VCaP (cell line): ENCODE data around the gene SCFD2.

Source experiments
- H3K27ac ChIP-seq: fragments of 450-650 bp; 2 replicates; pipeline ENCODE4 v1.5.1; 2017
- TF ChIP-seq, protein P1 (sequence below): fragments of 450-650 bp; conservative IDR thresholded peaks from 2 replicates; pipeline ENCODE4 v1.5.1; 2017; ENCODE audit warnings: mild to moderate bottlenecking, moderate library complexity

The SCFD2 gene

GRCh38 chr4:52979821-52980590 lies 385.9 kb downstream of the SCFD2 start:
- H3K27ac ChIP-seq = no peak overlapping the region
- TF ChIP-seq, protein P1, sequence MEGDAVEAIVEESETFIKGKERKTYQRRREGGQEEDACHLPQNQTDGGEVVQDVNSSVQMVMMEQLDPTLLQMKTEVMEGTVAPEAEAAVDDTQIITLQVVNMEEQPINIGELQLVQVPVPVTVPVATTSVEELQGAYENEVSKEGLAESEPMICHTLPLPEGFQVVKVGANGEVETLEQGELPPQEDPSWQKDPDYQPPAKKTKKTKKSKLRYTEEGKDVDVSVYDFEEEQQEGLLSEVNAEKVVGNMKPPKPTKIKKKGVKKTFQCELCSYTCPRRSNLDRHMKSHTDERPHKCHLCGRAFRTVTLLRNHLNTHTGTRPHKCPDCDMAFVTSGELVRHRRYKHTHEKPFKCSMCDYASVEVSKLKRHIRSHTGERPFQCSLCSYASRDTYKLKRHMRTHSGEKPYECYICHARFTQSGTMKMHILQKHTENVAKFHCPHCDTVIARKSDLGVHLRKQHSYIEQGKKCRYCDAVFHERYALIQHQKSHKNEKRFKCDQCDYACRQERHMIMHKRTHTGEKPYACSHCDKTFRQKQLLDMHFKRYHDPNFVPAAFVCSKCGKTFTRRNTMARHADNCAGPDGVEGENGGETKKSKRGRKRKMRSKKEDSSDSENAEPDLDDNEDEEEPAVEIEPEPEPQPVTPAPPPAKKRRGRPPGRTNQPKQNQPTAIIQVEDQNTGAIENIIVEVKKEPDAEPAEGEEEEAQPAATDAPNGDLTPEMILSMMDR = no peak

DNA sequence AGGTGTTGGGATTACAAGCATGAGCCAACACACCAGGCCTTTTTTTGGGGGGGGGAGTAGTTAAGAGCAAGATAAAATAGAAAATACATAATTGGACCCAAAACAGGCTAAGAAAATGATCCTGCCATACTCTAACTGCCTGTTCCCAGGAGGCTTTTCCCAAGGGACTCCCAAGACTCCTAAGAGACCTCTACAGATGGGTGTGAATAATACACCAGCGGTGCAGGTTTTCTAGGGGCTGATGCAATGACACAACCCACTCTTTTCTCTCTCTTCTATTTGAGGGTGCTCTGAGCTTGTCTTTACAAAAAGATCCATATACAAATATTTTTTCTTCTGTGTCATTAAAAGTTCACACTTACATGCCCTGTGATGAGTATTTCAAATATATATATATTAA lies 386.8 kb downstream of the SCFD2 start:
- TF ChIP-seq, protein P1 = no peak
- H3K27ac ChIP-seq = no peak overlapping the region

- TF ChIP-seq, protein P1 = no peak
- H3K27ac ChIP-seq = no peak overlapping the region
Observed at GRCh38 chr4:52977252-52977651, 388.6 kb downstream of the SCFD2 start.

DNA sequence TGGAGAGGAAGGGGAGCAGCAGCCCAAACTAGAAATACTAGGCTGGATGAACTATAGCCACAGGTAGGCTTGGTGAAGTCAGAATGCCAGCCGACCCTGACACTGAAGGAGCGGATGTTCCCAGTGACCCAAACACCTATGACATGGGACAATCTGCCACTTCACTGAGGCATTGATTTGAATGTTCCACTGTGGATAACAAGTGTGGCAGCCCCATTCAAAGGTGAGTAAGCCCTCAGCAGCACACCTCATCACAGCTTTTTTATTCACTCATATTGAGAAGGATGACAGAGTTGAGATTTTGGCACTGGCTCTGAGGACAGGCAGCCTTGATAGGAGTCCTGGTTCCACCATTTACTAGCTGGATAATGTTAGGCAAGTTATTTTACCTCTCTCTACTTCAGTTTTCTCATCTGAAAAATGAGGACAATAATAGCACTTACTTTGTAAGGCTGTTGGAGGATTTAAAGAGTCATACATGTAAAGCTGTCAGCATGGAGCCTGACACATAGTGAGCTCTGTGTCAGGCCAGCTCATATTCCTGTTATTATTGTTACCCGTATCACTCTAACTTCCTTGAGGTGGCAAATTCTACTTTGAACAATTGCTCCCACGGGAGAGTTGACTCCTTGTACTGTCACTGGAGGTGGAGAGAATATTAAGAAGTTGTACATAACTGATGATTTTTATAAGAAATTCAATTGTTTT lies 389.2 kb downstream of the SCFD2 start:
- TF ChIP-seq, protein P1 = no peak
- no peak overlapping the region for H3K27ac ChIP-seq

DNA sequence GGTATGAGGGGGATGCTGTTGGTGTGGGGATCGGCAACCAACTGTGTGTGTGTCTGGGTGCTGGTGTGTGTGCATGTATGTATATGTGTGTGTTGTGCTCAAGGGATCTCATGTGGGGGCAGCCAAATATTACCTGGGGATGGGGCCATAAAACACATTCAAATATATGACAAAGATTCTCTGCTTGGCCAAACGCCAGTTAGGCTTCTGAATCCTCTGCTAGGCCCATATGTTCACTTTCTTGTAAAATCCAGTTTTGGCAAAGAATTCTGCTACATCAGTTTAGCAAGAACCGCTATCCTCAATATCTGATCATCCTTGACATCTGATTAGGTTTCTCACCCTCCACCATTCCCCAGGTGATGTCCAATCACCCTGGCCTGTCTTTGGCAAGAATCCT lies 397.2 kb downstream of the SCFD2 start:
- TF ChIP-seq, protein P1 = no peak
- no peak overlapping the region for H3K27ac ChIP-seq

DNA sequence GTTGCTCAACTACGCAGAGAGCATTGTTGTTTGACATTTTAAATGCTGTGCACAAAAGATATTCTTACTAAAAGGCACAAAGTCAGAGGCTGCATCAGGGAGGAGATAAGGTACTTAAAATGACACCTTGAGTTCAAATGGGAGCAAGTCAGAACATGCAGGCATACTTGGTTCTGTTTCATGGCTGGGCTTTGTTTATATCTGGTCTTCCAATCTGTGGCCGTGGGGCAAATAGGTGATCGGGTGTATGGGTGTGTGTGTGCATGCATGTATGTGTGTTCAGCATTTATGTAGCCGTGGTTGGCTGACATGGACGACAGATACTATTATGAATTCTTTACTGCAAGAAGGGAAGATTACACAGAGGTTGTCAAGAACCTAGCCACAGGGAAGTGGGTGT lies 397.6 kb downstream of the SCFD2 start:
- no peak overlapping the region for H3K27ac ChIP-seq
- TF ChIP-seq, protein P1 = no peak

GRCh38 chr4:52966781-52967180 lies 399.1 kb downstream of the SCFD2 start:
- no peak overlapping the region for H3K27ac ChIP-seq
- TF ChIP-seq, protein P1 = no peak
